ENCODE measurements around the gene TRAPPC2.

TRAPPC2 gene

DNA sequence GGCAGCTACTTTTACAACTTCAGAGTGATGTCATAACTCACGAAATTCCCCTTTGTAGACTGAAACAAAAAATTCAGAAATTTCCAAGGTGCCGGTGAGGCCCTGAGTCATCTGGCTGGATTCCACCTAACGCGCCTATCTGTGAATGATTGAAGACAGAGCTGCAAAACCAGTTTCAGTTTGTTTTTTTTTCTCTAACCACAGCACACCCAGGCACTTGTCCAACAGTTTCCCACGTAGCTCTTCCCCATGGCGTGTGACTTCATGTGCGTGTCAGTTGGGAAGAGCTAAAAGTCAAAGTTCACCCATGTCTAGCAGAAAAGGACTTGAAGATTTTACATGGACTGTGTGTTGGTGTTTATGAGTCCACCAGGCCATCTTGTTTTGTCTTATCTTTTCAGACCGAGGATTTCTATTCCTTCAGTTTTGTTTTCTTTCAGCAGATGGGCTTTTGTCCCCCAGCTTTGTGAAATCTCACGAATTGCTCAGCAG is 65.1 kb downstream of the TRAPPC2 start:
- peak; percentile 51 for DNase-seq (ENCODE audit: low read depth)

DNA sequence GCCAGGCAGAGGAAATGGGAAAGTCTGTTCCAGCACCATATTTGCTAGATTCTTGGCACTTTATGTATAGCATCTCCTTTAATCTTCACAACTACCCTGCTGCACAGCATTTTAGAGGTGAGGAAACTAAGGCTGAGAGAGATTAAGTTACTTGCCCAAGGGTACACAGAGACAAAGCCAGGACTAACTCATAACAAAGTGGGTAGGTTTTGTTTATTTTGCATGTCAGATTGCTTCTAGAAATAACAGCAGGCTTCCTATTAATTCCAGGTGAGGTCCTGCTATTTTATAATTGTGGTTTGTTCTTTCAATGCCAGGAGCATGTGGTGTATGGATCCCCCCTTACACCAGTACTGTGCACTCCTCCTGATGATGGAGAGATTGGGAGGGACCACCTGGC is 66.5 kb downstream of the TRAPPC2 start:
- no peak for DNase-seq (ENCODE audit: low read depth)

DNA sequence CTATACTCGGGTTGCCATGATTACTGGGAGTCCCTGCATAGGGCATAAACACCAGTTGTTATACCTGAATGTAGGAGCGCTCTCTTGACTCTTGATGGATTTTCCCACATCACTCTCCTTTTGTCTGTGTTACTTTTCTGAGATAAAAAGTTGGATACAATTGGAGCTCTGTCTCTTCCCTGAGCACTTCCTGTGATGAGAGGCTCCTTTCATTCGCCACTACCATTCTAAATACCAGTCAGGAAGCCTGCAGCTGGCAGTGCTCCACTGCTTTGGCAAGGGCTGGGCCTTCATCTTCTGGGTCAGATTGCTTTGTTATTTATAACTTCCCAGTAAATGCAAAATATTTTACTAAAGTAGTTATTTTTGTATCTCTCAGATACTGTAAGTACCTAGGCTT is 67.6 kb downstream of the TRAPPC2 start:
- DNase-seq (ENCODE audit: low read depth): no peak

DNA sequence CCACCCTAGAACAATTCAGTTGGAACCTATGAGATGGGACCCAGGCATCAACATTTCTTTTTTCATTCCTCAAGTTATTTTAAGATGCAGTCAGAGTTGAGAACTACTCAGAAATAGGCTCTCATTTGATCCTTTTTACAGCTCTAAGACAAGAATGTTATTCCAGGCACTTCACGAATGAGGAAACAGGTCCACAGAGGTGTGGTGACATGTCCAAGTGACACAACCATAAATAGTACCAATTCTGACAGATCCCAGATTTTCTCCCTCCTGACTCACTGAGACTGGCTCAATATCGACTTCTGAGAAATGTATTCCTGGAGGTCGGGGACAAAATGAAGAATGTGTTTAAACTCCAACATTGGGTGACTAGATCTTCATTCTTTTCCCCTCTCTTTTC is 70.4 kb downstream of the TRAPPC2 start:
- no peak for DNase-seq (ENCODE audit: low read depth)

DNA sequence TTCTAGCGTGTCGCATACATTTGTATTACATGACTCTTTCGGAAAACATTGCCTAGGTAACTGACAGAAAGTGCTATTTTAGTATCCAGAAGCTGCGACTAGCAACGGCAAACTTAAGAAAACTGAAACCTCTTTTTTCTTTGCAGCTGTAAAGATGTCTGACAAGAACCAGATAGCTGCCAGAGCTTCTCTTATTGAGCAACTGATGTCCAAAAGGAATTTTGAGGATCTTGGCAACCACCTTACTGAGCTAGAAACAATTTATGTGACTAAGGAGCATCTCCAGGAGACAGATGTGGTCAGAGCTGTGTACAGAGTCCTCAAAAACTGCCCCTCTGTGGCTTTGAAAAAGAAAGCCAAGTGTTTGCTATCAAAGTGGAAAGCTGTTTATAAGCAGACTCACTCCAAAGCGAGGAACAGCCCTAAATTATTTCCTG is 72.0 kb downstream of the TRAPPC2 start:
- no peak for DNase-seq (ENCODE audit: low read depth)

All from activated T-helper 9 cell treated with anti-CD3 and anti-CD28 coated beads, Interleukin-2, amount 50 U/mL, for 16 hours (primary cell).